ENCODE results near the gene CD19.
"Not testable (repeated sequence)": the region's sequence is repeated elsewhere in the genome, so short reads cannot be mapped to it uniquely, and the experiment has no call there.

The CD19 gene

DNA sequence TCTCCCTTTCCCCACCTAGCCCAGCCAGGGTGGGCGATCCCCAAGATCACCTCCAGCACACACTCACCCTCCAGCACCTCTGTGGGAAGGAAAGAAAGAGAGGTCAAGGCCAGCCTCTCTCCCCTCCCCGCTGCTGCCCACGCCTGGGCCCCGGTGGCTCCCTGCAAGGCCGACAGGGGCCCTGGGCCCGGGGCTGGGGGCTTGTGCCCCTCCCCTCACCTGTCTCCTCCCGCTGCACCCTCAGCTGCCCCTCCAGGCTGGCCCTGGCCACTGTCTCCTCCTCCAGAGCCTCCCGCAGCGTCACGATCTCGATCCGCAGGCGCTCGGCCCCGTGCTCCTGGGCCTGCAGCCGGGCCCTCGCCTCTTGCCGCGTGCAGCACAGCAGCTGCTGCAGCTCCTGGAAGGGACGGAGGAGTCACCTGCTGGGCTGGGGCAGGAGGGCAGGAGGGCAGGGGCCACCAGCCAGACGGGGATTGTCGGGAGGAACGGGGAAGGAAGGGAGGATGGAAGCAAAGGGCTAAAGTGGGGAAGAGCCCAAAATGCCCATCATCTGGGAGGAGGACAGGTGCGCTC lies 25.9 kb upstream of the CD19 start:
- DNase-seq (ENCODE audit: low read depth in 1 of 2, low spot score in 1 of 2): no peak

GRCh38 chr16:28910086-28911031 lies 21.4 kb upstream of the CD19 start:
- no peak for DNase-seq (ENCODE audit: low read depth in 1 of 2, low spot score in 1 of 2)

GRCh38 chr16:28912558-28912957 lies 19.2 kb upstream of the CD19 start:
- no peak for DNase-seq (ENCODE audit: low read depth in 1 of 2, low spot score in 1 of 2)

GRCh38 chr16:28913946-28914724 lies 17.6 kb upstream of the CD19 start:
- no peak for DNase-seq (ENCODE audit: low read depth in 1 of 2, low spot score in 1 of 2)

DNA sequence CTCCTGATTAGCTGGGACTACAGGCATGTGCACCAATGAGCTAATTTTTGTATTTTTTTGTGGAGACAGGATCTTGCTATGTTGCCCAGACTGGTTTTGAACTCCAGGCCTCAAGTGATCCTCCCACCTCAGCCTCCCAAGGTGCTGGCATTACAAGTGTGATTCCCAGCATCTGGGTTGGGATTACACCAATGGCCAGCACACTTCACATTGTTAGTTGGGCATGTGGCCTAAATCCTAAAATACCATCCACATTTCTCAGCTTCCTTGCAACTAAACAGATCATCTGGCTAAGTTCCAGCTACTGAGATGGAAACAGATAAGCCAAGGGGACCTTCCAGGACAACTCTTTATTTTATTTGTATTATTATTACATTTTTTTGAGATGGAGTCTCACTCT lies 16.6 kb upstream of the CD19 start:
- DNase-seq (ENCODE audit: low read depth in 1 of 2, low spot score in 1 of 2): no peak

DNA sequence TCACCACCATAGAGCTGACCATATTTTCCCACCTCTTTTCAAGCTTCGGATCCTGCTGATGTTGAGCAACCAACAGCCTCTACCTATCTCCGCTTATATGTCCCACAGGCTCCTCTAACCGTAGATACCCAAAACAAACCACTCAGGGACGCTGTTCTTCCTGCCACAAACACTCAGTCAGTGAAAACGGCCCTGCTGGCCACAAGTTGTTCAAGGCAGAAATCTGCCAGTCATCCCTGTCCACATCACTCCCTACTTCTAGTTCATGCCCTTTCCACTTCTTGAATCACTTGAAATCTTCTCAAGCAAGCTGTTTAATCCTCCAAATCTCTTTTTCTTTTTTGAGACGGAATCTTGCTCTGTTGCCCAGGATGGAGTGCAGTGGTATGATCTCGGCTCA lies 14.7 kb upstream of the CD19 start:
- DNase-seq (ENCODE audit: low read depth in 1 of 2, low spot score in 1 of 2): no peak

DNA sequence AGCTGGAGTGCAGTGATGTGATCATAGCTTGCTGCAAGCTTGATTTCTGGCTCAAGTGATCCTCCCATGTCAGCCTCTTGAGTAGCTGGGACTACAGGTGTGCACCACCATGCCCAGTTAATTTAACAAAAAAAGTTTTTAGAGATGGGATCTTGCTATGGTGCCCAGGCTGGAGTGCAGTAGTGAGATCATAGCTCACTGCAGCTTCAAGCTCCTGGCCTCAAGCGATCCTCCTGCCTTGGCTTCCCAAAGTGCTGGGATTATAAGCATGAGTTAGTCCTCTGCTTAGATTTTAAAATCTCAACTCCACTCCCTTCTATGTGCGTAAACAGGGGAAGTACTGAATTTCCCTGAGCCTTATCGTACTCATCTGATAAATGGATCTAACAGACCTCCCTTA lies 13.1 kb upstream of the CD19 start:
- no peak for DNase-seq (ENCODE audit: low read depth in 1 of 2, low spot score in 1 of 2)

DNA sequence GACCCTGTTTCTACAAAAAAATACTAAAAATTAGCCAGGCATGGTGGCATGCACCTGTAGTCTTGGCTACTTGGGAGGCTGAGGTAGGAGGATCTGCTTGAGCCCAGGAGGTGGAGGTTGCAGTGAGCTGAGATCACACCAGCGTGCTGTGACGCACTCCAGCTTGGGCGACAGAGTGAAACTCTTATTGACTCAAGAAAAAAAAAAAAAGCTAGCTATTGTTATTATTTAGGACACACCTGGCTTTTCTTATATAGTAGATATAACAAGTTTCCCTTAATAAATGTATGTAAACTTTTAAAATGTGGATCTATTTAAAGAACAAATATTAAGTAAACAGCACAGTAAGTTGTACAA lies 8.6 kb upstream of the CD19 start:
- DNase-seq (ENCODE audit: low read depth in 1 of 2, low spot score in 1 of 2): no peak

DNA sequence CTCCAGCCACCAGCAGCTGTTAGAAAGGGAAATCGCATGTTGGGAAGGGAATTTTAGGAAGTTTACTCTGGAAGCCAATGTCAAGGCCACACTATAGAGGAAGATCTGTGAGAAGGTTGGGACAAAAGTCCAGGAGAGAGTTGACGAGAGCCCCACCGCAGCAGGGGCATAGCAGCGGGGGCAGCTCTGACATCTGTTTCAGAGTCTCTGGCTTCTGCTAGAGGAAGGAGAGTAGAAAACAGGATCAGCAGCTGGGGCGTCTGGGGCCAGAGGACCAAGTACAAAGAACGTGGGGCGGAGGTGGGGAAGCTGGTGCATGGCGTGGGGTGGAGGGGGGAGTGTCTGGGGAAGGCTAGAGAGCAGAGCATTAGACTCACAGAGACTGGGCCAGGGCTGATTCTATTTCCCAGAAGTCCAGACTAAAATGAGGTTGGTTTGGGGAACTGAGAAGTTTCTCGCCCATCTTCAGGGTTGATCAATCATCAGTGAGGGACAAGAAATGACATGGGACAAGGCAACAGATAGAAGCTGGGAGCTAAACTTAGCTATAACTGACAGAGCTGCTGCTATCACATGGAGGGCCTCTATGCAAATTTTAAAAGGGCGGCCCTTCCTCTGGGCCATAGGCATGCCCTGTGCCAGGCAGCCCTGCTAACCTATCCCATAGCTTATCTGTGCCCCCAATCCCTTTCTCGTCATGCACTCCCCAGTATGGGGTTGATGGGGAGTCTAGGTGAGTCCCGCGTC lies 7.9 kb upstream of the CD19 start:
- no peak for DNase-seq (ENCODE audit: low read depth in 1 of 2, low spot score in 1 of 2)

- no peak for DNase-seq (ENCODE audit: low read depth in 1 of 2, low spot score in 1 of 2)
Observed at GRCh38 chr16:28924399-28924761, 7.4 kb upstream of the CD19 start.

GRCh38 chr16:28924762-28925385 lies 6.9 kb upstream of the CD19 start, which contains the start of gene RABEP2:
TSS of gene RABEP2 (minus strand) at chr16:28925238. CDS start at chr16:28925163, 75 bp downstream.
- DNase-seq (ENCODE audit: low read depth in 1 of 2, low spot score in 1 of 2): peak; percentile 90 to 92

- peak; percentile 56 to 68 for DNase-seq (ENCODE audit: low read depth in 1 of 2, low spot score in 1 of 2)
Observed at GRCh38 chr16:28925386-28926228, 6.2 kb upstream of the CD19 start.

DNA sequence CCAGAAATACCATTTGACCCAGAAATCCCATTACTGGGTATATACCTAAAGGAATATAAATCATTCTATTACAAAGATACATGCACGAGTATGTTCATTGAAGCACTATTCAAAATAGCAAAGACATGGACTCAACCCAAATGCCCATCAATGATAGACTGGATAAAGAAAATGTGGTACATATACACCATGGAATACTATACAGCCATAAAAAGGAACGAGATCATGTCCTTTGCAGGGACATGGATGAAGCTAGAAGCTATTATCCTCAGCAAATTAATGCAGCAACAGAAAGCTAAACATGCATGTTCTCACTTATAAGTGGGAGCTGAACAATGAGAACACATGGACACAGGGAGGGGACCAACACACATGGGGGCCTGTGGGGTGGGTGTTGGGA lies 5.5 kb upstream of the CD19 start:
- DNase-seq (ENCODE audit: low read depth in 1 of 2, low spot score in 1 of 2): not testable (repeated sequence)

DNA sequence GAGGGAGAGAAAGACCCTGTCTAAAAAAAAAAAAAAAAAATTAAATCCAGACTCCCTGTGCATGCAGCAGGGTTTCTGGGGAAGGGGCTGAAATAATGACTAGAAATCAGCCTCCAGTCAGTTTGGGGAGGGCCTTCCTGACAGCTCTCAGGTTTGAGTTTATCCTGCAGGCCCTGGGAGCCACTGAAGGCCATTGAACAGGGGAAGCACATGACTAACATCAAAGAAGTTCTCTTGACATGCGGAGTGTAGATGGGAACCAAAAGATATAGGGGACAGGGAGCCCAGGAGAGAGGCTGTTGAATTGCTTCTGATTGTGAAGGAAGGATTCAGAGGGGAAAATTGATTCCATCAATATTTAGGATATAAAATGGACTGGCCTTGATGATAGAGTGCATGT lies 4.0 kb upstream of the CD19 start:
- no peak for DNase-seq (ENCODE audit: low read depth in 1 of 2, low spot score in 1 of 2)

- no peak for DNase-seq (ENCODE audit: low read depth in 1 of 2, low spot score in 1 of 2)
Observed at GRCh38 chr16:28930203-28930602, 1.6 kb upstream of the CD19 start.

DNA sequence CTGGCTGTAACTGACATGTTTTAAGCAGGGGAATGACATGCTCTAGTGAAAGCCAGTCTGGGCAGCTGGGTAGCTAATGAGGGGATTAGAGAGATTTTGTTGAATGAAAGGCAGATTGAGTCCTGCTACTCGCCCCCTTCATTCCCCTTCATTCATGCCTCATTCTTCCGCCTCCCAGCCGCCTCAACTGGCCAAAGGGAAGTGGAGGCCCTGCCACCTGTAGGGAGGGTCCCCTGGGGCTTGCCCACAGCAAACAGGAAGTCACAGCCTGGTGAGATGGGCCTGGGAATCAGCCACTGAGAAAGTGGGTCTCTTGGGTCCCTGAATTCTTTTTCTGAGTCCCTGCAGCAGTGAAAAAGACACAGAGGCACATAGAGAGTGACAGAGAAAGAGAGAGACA lies 1.1 kb upstream of the CD19 start:
- DNase-seq (ENCODE audit: low read depth in 1 of 2, low spot score in 1 of 2): no peak

DNA sequence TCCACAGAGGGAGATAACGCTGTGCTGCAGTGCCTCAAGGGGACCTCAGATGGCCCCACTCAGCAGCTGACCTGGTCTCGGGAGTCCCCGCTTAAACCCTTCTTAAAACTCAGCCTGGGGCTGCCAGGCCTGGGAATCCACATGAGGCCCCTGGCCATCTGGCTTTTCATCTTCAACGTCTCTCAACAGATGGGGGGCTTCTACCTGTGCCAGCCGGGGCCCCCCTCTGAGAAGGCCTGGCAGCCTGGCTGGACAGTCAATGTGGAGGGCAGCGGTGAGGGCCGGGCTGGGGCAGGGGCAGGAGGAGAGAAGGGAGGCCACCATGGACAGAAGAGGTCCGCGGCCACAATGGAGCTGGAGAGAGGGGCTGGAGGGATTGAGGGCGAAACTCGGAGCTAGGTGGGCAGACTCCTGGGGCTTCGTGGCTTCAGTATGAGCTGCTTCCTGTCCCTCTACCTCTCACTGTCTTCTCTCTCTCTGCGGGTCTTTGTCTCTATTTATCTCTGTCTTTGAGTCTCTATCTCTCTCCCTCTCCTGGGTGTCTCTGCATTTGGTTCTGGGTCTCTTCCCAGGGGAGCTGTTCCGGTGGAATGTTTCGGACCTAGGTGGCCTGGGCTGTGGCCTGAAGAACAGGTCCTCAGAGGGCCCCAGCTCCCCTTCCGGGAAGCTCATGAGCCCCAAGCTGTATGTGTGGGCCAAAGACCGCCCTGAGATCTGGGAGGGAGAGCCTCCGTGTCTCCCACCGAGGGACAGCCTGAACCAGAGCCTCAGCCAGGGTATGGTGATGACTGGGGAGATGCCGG lies 769 bp downstream of the CD19 start:
- no peak for DNase-seq (ENCODE audit: low read depth in 1 of 2, low spot score in 1 of 2)

GRCh38 chr16:28933171-28933570 lies 1.4 kb downstream of the CD19 start:
- DNase-seq (ENCODE audit: low read depth in 1 of 2, low spot score in 1 of 2): no peak

- no peak for DNase-seq (ENCODE audit: low read depth in 1 of 2, low spot score in 1 of 2)
Observed at GRCh38 chr16:28935346-28935745, 3.6 kb downstream of the CD19 start.
